AG10803 (cell line): ENCODE data around the gene VWA3A.
A peak's percentile ranks its signal among the peaks of the same experiment; 100 is the strongest.

Experiments used
- DNase-seq: peaks from one replicate; pipeline ENCODE4 v3.0.0; 2010; ENCODE audit warnings: low read depth
- H3K4me3 ChIP-seq: 2 replicates; pipeline ENCODE4 v1.5.1; 2011; ENCODE audit warnings: mild to moderate bottlenecking, low read length, control low read depth
- TF ChIP-seq, protein P1 (sequence below): conservative IDR thresholded peaks from 2 replicates; pipeline ENCODE4 v1.5.1; 2011; ENCODE audit warnings: mild to moderate bottlenecking, low read length, control low read depth, inconsistent platforms

VWA3A gene

DNA sequence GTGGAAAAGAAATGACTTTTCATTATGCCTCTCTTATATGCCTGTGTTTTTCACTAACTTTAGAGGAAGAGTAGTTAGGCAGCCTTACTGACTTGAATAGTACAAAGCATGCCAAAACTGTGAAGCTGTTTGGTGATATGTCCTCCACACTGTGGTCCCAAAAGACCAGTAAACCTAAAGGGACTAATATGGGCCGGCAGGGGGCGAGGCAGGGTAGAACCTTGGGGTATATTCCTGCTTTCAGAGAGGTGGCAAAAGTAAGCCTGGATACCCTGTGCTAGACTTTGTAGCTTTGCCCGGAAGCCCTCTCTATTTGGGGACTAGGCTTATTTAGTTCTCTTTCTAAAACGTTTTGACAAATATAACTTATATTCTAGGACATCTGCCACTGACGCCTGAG, 36.5 kb upstream of the VWA3A start:
- no peak for DNase-seq
- H3K4me3 ChIP-seq: no peak overlapping the region
- TF ChIP-seq, protein P1, sequence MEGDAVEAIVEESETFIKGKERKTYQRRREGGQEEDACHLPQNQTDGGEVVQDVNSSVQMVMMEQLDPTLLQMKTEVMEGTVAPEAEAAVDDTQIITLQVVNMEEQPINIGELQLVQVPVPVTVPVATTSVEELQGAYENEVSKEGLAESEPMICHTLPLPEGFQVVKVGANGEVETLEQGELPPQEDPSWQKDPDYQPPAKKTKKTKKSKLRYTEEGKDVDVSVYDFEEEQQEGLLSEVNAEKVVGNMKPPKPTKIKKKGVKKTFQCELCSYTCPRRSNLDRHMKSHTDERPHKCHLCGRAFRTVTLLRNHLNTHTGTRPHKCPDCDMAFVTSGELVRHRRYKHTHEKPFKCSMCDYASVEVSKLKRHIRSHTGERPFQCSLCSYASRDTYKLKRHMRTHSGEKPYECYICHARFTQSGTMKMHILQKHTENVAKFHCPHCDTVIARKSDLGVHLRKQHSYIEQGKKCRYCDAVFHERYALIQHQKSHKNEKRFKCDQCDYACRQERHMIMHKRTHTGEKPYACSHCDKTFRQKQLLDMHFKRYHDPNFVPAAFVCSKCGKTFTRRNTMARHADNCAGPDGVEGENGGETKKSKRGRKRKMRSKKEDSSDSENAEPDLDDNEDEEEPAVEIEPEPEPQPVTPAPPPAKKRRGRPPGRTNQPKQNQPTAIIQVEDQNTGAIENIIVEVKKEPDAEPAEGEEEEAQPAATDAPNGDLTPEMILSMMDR: no peak

DNA sequence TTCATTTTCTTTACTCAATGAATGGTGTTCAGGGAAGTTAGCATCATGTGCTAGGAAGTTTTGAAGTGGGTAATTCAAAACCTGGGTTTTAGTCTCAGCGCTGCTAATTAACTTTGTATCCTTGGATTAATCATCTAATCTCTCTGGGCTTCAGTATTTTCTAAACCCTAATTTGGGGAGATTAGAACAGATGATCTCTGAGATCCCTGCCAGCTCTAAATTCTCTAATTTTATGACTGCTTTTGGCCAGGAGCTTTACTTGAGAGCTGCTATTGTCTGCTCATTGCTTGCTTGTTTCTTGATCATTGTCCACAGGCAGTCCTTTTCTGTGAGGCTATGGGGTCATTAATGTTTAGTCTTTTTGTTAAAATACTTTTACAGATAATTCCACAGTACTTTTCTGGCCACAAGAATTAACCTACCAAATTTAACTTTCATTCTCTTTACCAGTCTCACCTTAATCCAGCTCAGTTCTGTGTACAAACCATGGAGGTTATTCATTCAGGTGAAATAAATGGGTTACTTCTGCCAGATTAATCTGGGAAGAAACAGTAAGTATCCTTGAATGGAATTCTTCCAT, 28.4 kb upstream of the VWA3A start:
- TF ChIP-seq, protein P1: no peak
- DNase-seq: no peak
- H3K4me3 ChIP-seq: no peak overlapping the region

DNA sequence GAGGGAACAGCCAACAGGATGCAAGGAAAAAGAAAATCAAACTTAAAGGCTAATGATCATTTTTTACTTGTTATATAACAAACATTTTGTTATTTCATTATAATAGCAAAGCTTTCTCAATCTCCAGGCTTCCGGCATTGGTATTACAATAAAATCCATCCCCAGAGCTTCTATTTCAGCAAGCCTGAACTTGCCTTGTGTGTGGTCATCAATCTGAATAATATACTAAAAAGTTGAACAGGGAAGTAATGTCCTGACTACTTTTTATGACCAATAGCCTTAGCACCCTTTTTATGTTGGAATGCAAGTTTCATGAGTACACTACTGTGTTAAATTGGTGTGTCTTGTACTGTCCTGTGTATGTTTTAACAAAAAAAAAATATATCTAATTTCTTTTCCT, 27.1 kb upstream of the VWA3A start:
- TF ChIP-seq, protein P1: no peak
- H3K4me3 ChIP-seq: no peak overlapping the region
- DNase-seq: no peak

DNA sequence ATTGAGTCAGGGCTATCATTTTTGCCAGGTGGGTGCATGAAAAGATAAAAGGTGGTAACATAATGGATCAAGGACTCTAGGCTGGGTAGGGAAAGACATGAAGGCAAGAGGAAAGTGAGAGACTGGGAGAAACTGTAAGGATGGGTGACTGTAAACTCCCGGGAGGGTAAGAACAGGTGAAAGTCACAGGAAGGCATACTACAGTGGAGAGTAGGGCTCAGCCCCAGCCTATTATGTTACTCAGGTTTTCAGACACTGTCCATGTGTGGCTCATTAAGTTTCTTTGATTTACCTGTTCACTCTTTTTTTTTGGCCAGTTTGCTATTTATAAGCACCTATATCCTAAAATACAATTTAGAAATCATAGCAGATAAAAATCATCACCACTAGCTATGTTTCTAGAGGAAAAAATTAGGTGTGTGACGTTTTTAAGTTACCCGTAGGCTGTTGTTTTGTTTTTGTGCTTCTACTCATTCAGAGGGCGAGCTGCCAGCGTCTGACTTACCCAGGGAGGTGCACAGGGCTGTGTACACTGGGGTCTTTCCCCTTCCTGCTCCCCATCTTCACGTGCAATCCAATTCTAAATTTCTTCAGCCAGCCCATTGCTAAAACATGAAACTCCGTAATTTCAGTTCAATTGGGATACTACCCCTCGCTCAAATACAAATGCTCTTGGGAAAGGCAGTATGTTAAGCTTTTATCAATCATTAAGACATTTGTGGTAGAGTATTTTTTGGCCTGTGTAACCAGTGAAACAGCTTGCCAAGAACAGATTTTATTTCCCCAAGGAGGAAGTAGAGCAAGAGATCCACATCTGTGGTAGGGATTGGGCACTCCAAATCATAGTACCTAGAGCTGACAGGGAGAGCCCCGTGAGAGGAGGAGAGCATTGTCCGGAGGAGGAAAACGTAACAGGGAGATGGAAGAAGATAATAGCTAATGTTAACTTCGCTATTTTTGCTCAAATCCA, 21.7 kb upstream of the VWA3A start:
- TF ChIP-seq, protein P1: no peak
- no peak overlapping the region for H3K4me3 ChIP-seq
- DNase-seq: peak; percentile 47

DNA sequence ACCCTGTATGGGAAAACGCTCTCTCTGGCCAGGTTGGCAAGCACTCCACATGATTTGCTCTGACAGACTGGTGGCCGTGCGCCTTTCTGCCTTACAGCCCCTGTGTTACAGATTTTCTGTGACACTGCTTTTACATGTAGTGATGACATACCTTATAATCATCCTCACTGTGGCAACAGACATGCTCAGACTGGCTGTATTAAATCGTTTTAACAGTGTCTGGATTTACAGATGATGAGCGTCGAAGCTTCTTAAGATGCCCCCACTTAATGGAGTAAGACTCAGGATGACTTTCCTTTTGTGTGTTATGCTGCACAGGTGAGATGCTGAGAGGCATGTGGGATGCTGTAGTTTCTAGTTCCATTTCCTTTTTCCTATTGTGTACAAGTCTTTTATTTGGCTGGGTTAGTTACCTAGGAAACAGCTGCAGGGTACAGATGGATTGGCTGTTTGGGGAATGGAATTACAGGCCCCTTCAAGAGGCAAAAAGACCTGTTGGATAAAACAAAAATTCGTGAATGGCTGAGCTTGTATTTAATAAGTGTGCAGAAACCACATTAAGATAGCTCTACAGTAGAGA, 20.9 kb upstream of the VWA3A start:
- no peak overlapping the region for H3K4me3 ChIP-seq
- DNase-seq: no peak
- TF ChIP-seq, protein P1: no peak

DNA sequence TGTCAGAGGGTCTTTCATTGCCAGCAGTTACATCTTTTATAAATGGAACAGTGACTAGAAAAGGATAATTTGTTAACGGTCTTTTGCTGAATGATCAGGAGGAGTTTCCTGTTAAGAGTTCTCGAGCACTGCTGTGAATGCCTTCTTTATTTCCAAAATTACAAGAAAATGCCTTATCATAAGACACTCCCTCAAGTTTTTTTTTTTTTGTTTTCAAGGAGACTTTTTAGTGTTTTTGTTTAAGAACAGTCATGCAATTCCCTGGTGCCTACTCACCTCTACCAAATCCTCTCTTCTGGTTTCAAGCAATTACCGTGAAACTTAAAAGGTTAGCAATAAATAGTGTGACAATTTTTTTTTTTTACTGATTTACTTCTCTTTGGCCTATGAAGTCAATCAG, 19.0 kb upstream of the VWA3A start:
- H3K4me3 ChIP-seq: no peak overlapping the region
- TF ChIP-seq, protein P1: no peak
- DNase-seq: no peak
